B cell (primary cell): ENCODE measurements around the gene TSPAN5. TPM values are rescaled to one million over a fixed set of nuclear protein-coding genes. Genes with fewer than 3 reads are reported as not detected.
"Not testable (repeated sequence)": the region's sequence is repeated elsewhere in the genome, so short reads cannot be mapped to it uniquely, and the experiment has no call there.

ENCODE experiments used
- ATAC-seq: fragments of 200-7000 bp; cut with Tn5 transposase; one replicate; pipeline ENCODE4 v1.10.0; 2021; ENCODE audit warnings: low read depth, mild to moderate bottlenecking, moderate number of reproducible peaks, moderate library complexity
- CTCF ChIA-PET: fragments of 350-600 bp; sonication (Branson Sonifier 250); formaldehyde crosslinking; loops from one replicate; lab custom pipeline; 2021; ENCODE audit warnings: antibody characterized with exemption, inconsistent platforms; lab: Charles Lee
- POLR2A ChIA-PET: fragments of 350-600 bp; sonication (Branson Sonifier 250); formaldehyde crosslinking; loops from one replicate; lab custom pipeline; 2021; ENCODE audit warnings: antibody characterized with exemption; lab: Charles Lee
- DNase-seq: peaks from one replicate; pipeline ENCODE4 v3.0.0; 2013
- H2AFZ ChIP-seq: 2 replicates; pipeline ENCODE4 v1.6.1; 2012; ENCODE audit warnings: mild to moderate bottlenecking, low read depth, low read length; ENCODE audit not compliant: insufficient read depth, poor library complexity, severe bottlenecking
- H3K27ac ChIP-seq, 2 donors: 1 replicate in 1 of 2; 2 replicates in 1 of 2; pipeline ENCODE4 v1.5.1; 2012 to 2013; ENCODE audit warnings: low read length in 2 of 2, mild to moderate bottlenecking in 2 of 2, moderate library complexity in 1 of 2
- H3K27me3 ChIP-seq, 4 experiments: fragments of 200-600 bp in 1 of 4; sonication (generic) in 1 of 4; replicated peaks in 1 of 4; 1 replicate in 2 of 4; 2 replicates in 2 of 4; pipeline versions ENCODE4 v1.6.1 to v1.7.0; 2013 to 2016; ENCODE audit warnings: low read length in 3 of 4, mild to moderate bottlenecking in 2 of 4, mixed read lengths in 1 of 4, moderate library complexity in 1 of 4; ENCODE audit not compliant: insufficient read depth in 4 of 4, control insufficient read depth in 3 of 4; ENCODE audit errors: control extremely low read depth in 1 of 4
- H3K36me3 ChIP-seq, 2 experiments: replicated peaks in 1 of 2; 1 replicate in 1 of 2; 2 replicates in 1 of 2; pipeline versions ENCODE4 v1.6.1 to v1.7.1; 2013; ENCODE audit warnings: low read length in 1 of 2; ENCODE audit not compliant: insufficient read depth in 2 of 2, control insufficient read depth in 1 of 2; ENCODE audit errors: control extremely low read depth in 1 of 2, extremely low read depth in 1 of 2
- H3K4me1 ChIP-seq, 2 donors: fragments of 200-600 bp in 1 of 2; sonication (generic) in 1 of 2; 1 replicate in 1 of 2; 2 replicates in 1 of 2; pipeline versions ENCODE4 v1.5.1 to v1.6.1; 2013 to 2017; ENCODE audit warnings: low read length in 2 of 2; ENCODE audit not compliant: control insufficient read depth in 2 of 2, insufficient read depth in 2 of 2
- H3K4me2 ChIP-seq: replicated peaks from 2 replicates; pipeline ENCODE3; 2012; ENCODE audit warnings: mild to moderate bottlenecking, low read depth, low read length; ENCODE audit not compliant: poor library complexity, severe bottlenecking
- H3K4me3 ChIP-seq, 5 experiments: fragments of 200-600 bp in 1 of 5; sonication (generic) in 1 of 5; 1 replicate in 3 of 5; 2 replicates in 2 of 5; pipeline versions ENCODE4 v1.5.1 to v1.7.0; 2011 to 2016; ENCODE audit warnings: low read length in 4 of 5, mild to moderate bottlenecking in 4 of 5, low read depth in 2 of 5, control low read depth in 1 of 5, moderate library complexity in 1 of 5; ENCODE audit not compliant: insufficient read depth in 1 of 5; ENCODE audit errors: control extremely low read depth in 1 of 5, extremely low read depth in 1 of 5
- H3K79me2 ChIP-seq: fragments of 200-600 bp; sonication (generic); one replicate; pipeline ENCODE4 v1.6.0; 2016; ENCODE audit warnings: low read length; ENCODE audit not compliant: control insufficient read depth, insufficient read depth
- H3K9ac ChIP-seq: fragments of 200-600 bp; sonication (generic); 2 replicates; pipeline ENCODE4 v1.6.1; 2017; ENCODE audit warnings: mild to moderate bottlenecking, low read length, moderate library complexity
- H3K9me3 ChIP-seq, 3 donors: one replicate each; pipeline versions ENCODE4 v1.6.1 to v1.7.1; 2013; ENCODE audit warnings: low read length in 2 of 3; ENCODE audit not compliant: control insufficient read depth in 2 of 3, insufficient read depth in 1 of 3; ENCODE audit errors: control extremely low read depth in 1 of 3
- H4K20me1 ChIP-seq: 2 replicates; pipeline ENCODE4 v1.6.0; 2012; ENCODE audit warnings: mild to moderate bottlenecking, low read length; ENCODE audit not compliant: insufficient read depth, control insufficient read depth, poor library complexity, severe bottlenecking
- H3K27ac Mint-ChIP-seq: one replicate; pipeline ENCODE4 v1.8.0; 2021; ENCODE audit warnings: mixed read lengths
- H3K27me3 Mint-ChIP-seq: one replicate; pipeline ENCODE4 v1.8.0; 2021; ENCODE audit warnings: mixed read lengths
- H3K4me1 Mint-ChIP-seq: one replicate; pipeline ENCODE4 v1.8.0; 2021; ENCODE audit warnings: mixed read lengths
- H3K4me3 Mint-ChIP-seq: one replicate; pipeline ENCODE4 v1.8.0; 2021; ENCODE audit warnings: mixed read lengths
- H3K9me3 Mint-ChIP-seq: one replicate; pipeline ENCODE4 v1.8.0; 2022; ENCODE audit warnings: mixed read lengths; ENCODE audit not compliant: insufficient read depth
- EZH2 ChIP-seq: IDR thresholded peaks from 2 replicates; pipeline ENCODE4 v1.6.1; 2012; ENCODE audit warnings: borderline replicate concordance, low read depth, mild to moderate bottlenecking, moderate library complexity, low read length; ENCODE audit not compliant: insufficient read depth, poor library complexity, severe bottlenecking
- whole genome bisulfite sequencing: methylation state at CpG from one replicate; pipeline ENCODE4 v1.1.5; 2013; ENCODE audit warnings: missing lambda C conversion rate; ENCODE audit not compliant: insufficient coverage; 5-methylcytosine and 5-hydroxymethylcytosine counted together
- intact Hi-C: fragments of 100-400 bp; cut with micrococcal nuclease; formaldehyde crosslinking; loops from one replicate; pipeline ENCODE4 v1.10.0; 2022
- polyA plus RNA-seq: library from polyadenylated mRNA; depleted of rRNA; stranded (reverse); fragments of >200 nt; gene quantifications from 2 replicates; pipeline ENCODE4 v1.2.3, GENCODE V29; 2012
- total RNA-seq, 2 donors: library from RNA; stranded (reverse); fragments of 120-200 nt in 1 of 2; gene quantifications; 1 replicate in 1 of 2; 2 replicates in 1 of 2; pipeline versions ENCODE4 v1.2.3 to v1.2.4, GENCODE V29; 2013 to 2022
- TF ChIP-seq, protein P1 (sequence below): fragments of 200-600 bp; IDR thresholded peaks from one replicate; pipeline ENCODE4 v1.8.0; 2022; ENCODE audit warnings: antibody characterized with exemption, mild to moderate bottlenecking

Gene TSPAN5
- total and polyA plus RNA-seq, 2 donors (not counting 1 experiment from before 2014, with no cell fraction given): 2.6 to 5.3 TPM

DNA sequence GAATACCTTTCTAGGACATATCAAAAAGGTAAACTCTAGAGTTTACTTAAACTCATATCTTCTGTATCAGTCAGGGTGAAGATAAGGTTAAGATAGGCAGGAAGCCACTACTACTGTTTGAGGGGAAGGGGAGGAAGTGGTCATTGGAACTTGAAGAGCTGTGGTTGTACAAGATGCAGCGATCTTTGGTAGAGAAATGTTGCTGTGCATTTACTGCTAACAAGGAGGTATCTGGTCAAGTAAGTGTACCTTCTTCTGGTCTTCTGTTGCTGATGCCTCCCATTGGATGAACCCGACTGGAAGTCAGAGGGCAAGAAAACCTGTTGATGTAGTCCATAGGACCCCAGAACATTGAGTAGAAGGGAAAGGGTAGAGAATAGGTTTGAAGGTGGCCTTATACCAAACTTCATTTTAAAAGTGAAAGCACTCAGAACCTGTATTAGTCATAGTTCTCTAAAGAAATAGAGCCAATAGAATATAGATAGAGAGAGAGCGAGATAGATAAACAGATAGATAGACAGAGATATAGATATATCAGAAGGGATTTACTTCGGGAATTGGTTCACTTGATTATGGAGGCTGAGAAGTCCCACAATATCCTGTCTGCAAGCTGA is 47.9 kb upstream of the TSPAN5 start:
- H3K4me3 ChIP-seq: no peak overlapping the region
- no peak for DNase-seq
- TF ChIP-seq EZH2: no peak
- TF ChIP-seq, protein P1, sequence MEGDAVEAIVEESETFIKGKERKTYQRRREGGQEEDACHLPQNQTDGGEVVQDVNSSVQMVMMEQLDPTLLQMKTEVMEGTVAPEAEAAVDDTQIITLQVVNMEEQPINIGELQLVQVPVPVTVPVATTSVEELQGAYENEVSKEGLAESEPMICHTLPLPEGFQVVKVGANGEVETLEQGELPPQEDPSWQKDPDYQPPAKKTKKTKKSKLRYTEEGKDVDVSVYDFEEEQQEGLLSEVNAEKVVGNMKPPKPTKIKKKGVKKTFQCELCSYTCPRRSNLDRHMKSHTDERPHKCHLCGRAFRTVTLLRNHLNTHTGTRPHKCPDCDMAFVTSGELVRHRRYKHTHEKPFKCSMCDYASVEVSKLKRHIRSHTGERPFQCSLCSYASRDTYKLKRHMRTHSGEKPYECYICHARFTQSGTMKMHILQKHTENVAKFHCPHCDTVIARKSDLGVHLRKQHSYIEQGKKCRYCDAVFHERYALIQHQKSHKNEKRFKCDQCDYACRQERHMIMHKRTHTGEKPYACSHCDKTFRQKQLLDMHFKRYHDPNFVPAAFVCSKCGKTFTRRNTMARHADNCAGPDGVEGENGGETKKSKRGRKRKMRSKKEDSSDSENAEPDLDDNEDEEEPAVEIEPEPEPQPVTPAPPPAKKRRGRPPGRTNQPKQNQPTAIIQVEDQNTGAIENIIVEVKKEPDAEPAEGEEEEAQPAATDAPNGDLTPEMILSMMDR: no peak
- no peak overlapping the region for H3K9ac ChIP-seq
- no peaks in the 10 kb centered on the region for H3K27me3 ChIP-seq
- H3K4me1 ChIP-seq: no peaks in the 10 kb centered on the region
- H2AFZ ChIP-seq: peak overlapping the region; percentile 2
- ATAC-seq: no peak
- peaks cover 8% of the 10 kb centered on the region for H3K27me3 Mint-ChIP-seq
- H3K27ac Mint-ChIP-seq: no peak overlapping the region
- no peak overlapping the region for H3K27ac ChIP-seq
- no peaks in the 10 kb centered on the region for H3K4me1 Mint-ChIP-seq
- peaks cover 2 to 7% (median 6%) of the 10 kb centered on the region in 3 donors for H3K9me3 ChIP-seq
- CTCF ChIA-PET: no interaction called here
- H4K20me1 ChIP-seq: no peaks in the 10 kb centered on the region
- no peaks in the 10 kb centered on the region for H3K36me3 ChIP-seq
- no peak overlapping the region for H3K4me3 Mint-ChIP-seq
- WGBS: 66% methylated on average over 3 of the region's 4 CpGs
- H3K9me3 Mint-ChIP-seq: peaks cover 2% of the 10 kb centered on the region
- POLR2A ChIA-PET: no interaction called here
- intact Hi-C loops: no loop called here
- H3K79me2 ChIP-seq: no peaks in the 10 kb centered on the region
- H3K4me2 ChIP-seq: no peak overlapping the region

DNA sequence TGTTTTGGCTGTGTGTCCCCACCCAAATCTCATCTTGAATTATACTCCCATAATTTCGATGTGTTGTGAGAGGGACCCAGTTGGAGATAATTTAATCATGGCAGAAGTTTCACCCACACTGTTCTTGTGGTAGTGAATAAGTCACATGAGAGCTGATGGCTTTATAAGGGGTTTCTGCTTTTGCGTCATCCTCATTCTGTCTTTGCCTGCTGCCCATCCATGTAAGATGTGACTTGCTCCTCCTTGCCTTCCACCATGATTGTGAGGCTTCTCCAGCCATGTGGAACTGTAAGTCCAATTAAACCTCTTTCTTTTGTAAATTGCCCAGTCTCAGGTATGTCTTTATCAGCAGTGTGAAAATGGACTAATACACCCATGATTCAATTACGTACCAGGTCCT is 47.2 kb upstream of the TSPAN5 start:
- H3K27ac ChIP-seq, H2AFZ ChIP-seq, ATAC-seq, DNase-seq, H3K36me3 ChIP-seq, H3K9ac ChIP-seq, H3K27ac Mint-ChIP-seq, H3K4me2 ChIP-seq, intact Hi-C loops, CTCF ChIA-PET, H3K9me3 Mint-ChIP-seq, H3K4me1 Mint-ChIP-seq, H3K9me3 ChIP-seq, H3K4me3 Mint-ChIP-seq, H3K4me1 ChIP-seq, H3K4me3 ChIP-seq, POLR2A ChIA-PET, H3K27me3 ChIP-seq, H3K79me2 ChIP-seq, H4K20me1 ChIP-seq: not testable (repeated sequence)
- WGBS: no CpG with 5 or more reads among the region's 3 CpGs
- peaks cover 15% of the 10 kb centered on the region for H3K27me3 Mint-ChIP-seq
